Mucosa of stomach (tissue), 1 donor: ENCODE data around the gene USF1.
A peak's percentile ranks its signal among the peaks of the same experiment; 100 is the strongest.

Experiments used
- H3K27me3 ChIP-seq: one replicate; pipeline ENCODE4 v1.7.0; 2013; ENCODE audit warnings: mild to moderate bottlenecking, low read length; ENCODE audit not compliant: control insufficient read depth, insufficient read depth
- H3K36me3 ChIP-seq: one replicate; pipeline ENCODE4 v1.7.0; 2013; ENCODE audit warnings: low read length; ENCODE audit not compliant: control insufficient read depth, insufficient read depth
- H3K4me1 ChIP-seq: one replicate; pipeline ENCODE4 v1.7.0; 2013; ENCODE audit warnings: mild to moderate bottlenecking, low read length; ENCODE audit not compliant: control insufficient read depth, insufficient read depth
- H3K4me3 ChIP-seq: one replicate; pipeline ENCODE4 v1.7.0; 2013; ENCODE audit warnings: low read length
- H3K9ac ChIP-seq: one replicate; pipeline ENCODE4 v1.7.0; 2013; ENCODE audit warnings: mild to moderate bottlenecking, low read length, moderate library complexity
- H3K9me3 ChIP-seq: one replicate; pipeline ENCODE4 v1.7.0; 2013; ENCODE audit warnings: mild to moderate bottlenecking, low read length, moderate library complexity; ENCODE audit not compliant: control insufficient read depth
- donor health status: Pancreatic carcinoma.

The USF1 gene

DNA sequence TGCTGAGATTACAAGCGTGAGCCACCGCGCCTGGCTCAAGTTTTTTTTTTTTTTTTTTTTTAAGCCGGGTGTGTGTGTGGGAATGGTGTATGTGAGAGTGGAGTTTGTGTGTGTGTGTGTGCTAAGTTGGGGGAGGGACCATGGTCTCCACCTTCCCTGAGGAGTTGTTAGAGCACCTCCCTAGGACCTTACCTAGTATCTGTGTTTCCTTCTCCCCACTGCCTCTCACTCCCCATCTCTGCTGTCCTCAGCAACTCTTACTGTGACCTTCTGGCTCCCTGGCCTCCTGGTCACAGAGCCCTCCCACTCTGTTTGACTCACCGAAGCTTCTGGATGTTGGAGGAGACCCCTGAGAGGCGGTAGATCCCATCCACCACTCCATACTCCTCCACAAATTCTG is 13.5 kb upstream of the USF1 start:
- Histone ChIP-seq H3K27me3 (no peaks in the 10 kb centered on the region), H3K9me3 (no peaks in the 10 kb centered on the region), H3K36me3 (no peaks in the 10 kb centered on the region), H3K4me3 (no peak overlapping the region), H3K4me1 (peaks cover 7% of the 10 kb centered on the region), H3K9ac (no peak overlapping the region)

DNA sequence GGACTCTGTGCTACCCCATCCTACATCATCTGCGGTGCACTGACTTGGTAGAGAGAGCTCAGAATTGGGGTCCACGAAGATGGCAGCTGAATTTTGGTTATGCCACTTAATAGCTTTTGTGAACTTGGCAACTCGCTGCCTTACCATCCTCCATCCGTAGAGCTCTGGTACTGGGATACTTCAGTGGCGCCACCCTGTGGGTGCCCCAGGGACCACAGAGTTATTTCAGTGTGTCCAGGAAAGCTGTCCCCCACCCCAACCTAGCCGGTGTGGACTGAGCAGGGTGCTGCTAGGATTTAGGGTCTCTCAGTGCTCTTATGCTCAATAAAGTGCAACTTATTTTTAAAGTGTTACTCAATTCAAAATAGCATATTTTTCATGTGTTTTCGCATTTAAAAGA is 9.0 kb upstream of the USF1 start:
- no peak overlapping the region for H3K4me3 ChIP-seq
- no peaks in the 10 kb centered on the region for H3K9me3 ChIP-seq
- peaks cover 10% of the 10 kb centered on the region for H3K4me1 ChIP-seq
- H3K27me3 ChIP-seq, result no peaks in the 10 kb centered on the region
- no peaks in the 10 kb centered on the region for H3K36me3 ChIP-seq
- no peak overlapping the region for H3K9ac ChIP-seq

DNA sequence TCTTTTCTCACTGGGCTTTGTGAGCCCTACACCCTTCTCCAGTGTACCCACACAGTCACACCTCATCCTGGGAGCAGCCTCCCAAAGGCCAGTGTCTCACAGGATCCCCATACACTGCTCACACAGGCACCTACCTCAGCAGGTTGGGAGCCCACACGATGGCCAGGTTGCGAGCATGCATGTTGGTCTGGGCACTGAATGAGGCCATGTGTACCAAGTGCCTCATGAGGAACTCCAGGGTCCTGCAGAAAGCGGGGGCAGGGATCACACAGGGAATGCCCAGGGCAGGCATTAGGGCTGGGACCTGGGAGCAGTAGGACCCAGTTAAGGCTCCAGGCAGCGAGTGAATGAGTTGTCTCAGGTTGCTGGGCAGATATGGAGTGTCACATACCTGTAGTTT is 8.5 kb upstream of the USF1 start:
- Histone ChIP-seq H3K36me3 (no peaks in the 10 kb centered on the region), H3K4me1 (peaks cover 5% of the 10 kb centered on the region), H3K4me3 (no peak overlapping the region), H3K9me3 (no peaks in the 10 kb centered on the region), H3K27me3 (no peaks in the 10 kb centered on the region), H3K9ac (no peak overlapping the region)

GRCh38 chr1:161052899-161053298 is 7.1 kb upstream of the USF1 start:
- H3K4me3 ChIP-seq, result no peak overlapping the region
- peaks cover 5% of the 10 kb centered on the region for H3K4me1 ChIP-seq
- H3K9me3 ChIP-seq, result no peaks in the 10 kb centered on the region
- H3K36me3 ChIP-seq, result no peaks in the 10 kb centered on the region
- no peaks in the 10 kb centered on the region for H3K27me3 ChIP-seq
- no peak overlapping the region for H3K9ac ChIP-seq

GRCh38 chr1:161051219-161051618 is 5.4 kb upstream of the USF1 start:
- peaks cover 13% of the 10 kb centered on the region for H3K4me1 ChIP-seq
- no peak overlapping the region for H3K9ac ChIP-seq
- H3K4me3 ChIP-seq, result no peak overlapping the region
- no peaks in the 10 kb centered on the region for H3K27me3 ChIP-seq
- H3K9me3 ChIP-seq, result no peaks in the 10 kb centered on the region
- no peaks in the 10 kb centered on the region for H3K36me3 ChIP-seq

- Histone ChIP-seq H3K9ac (no peak overlapping the region), H3K4me1 (peaks cover 18% of the 10 kb centered on the region), H3K27me3 (no peaks in the 10 kb centered on the region), H3K9me3 (no peaks in the 10 kb centered on the region), H3K4me3 (no peak overlapping the region), H3K36me3 (no peaks in the 10 kb centered on the region)
Observed at GRCh38 chr1:161048949-161049722, 3.4 kb upstream of the USF1 start.

GRCh38 chr1:161047436-161048420 is 2.0 kb upstream of the USF1 start:
- peaks cover 1% of the 10 kb centered on the region for H3K36me3 ChIP-seq
- no peaks in the 10 kb centered on the region for H3K9me3 ChIP-seq
- H3K27me3 ChIP-seq, result no peaks in the 10 kb centered on the region
- no peak overlapping the region for H3K4me3 ChIP-seq
- H3K4me1 ChIP-seq, result peaks cover 18% of the 10 kb centered on the region
- no peak overlapping the region for H3K9ac ChIP-seq

GRCh38 chr1:161046605-161047228 is 940 bp upstream of the USF1 start:
- Histone ChIP-seq H3K9me3 (no peaks in the 10 kb centered on the region), H3K4me1 (peaks cover 18% of the 10 kb centered on the region), H3K27me3 (no peaks in the 10 kb centered on the region), H3K9ac (peak overlapping the region; percentile 89), H3K36me3 (peaks cover 11% of the 10 kb centered on the region), H3K4me3 (peak overlapping the region; percentile 54)

GRCh38 chr1:161044908-161045735 is 655 bp downstream of the USF1 start:
- H3K9me3 ChIP-seq, result no peaks in the 10 kb centered on the region
- no peaks in the 10 kb centered on the region for H3K27me3 ChIP-seq
- peak overlapping the region; percentile 54 for H3K4me3 ChIP-seq
- H3K4me1 ChIP-seq, result peaks cover 13% of the 10 kb centered on the region
- H3K9ac ChIP-seq, result peak overlapping the region; percentile 89
- H3K36me3 ChIP-seq, result peaks cover 16% of the 10 kb centered on the region

GRCh38 chr1:161044535-161044907 is 1.3 kb downstream of the USF1 start:
- peaks cover 14% of the 10 kb centered on the region for H3K4me1 ChIP-seq
- H3K27me3 ChIP-seq, result no peaks in the 10 kb centered on the region
- peak overlapping the region; percentile 89 for H3K9ac ChIP-seq
- H3K4me3 ChIP-seq, result peak overlapping the region; percentile 54
- no peaks in the 10 kb centered on the region for H3K9me3 ChIP-seq
- H3K36me3 ChIP-seq, result peaks cover 21% of the 10 kb centered on the region

GRCh38 chr1:161039546-161039945 is 6.2 kb downstream of the USF1 start:
- H3K9ac ChIP-seq, result no peak overlapping the region
- peaks cover 23% of the 10 kb centered on the region for H3K36me3 ChIP-seq
- H3K27me3 ChIP-seq, result no peaks in the 10 kb centered on the region
- H3K4me3 ChIP-seq, result no peak overlapping the region
- H3K9me3 ChIP-seq, result no peaks in the 10 kb centered on the region
- H3K4me1 ChIP-seq, result peaks cover 18% of the 10 kb centered on the region
